T-helper 1 cell treated with Interleukin-12 subunit alpha and Interleukin-12 subunit beta and Interleukin-4 antibody, amounts not matched to agents 30 μg/mL and 1 μg/mL, for 36 hours (primary cell): ENCODE measurements around the gene TSPAN14.
A peak's percentile ranks its signal among the peaks of the same experiment; 100 is the strongest.

Experiments used
- H3K27ac Mint-ChIP-seq: one replicate; pipeline ENCODE4 v1.8.0; 2021; ENCODE audit warnings: mild to moderate bottlenecking, mixed read lengths
- H3K27me3 Mint-ChIP-seq: one replicate; pipeline ENCODE4 v1.8.0; 2021; ENCODE audit warnings: low read depth, mixed read lengths
- H3K36me3 Mint-ChIP-seq: one replicate; pipeline ENCODE4 v1.8.0; 2021; ENCODE audit warnings: low read depth, mixed read lengths
- H3K4me1 Mint-ChIP-seq: one replicate; pipeline ENCODE4 v1.8.0; 2021; ENCODE audit warnings: low read depth, mixed read lengths
- H3K4me3 Mint-ChIP-seq: one replicate; pipeline ENCODE4 v1.8.0; 2021; ENCODE audit warnings: mild to moderate bottlenecking, moderate library complexity, mixed read lengths
- H3K9me3 Mint-ChIP-seq: one replicate; pipeline ENCODE4 v1.8.0; 2021; ENCODE audit warnings: mixed read lengths

The TSPAN14 gene

DNA sequence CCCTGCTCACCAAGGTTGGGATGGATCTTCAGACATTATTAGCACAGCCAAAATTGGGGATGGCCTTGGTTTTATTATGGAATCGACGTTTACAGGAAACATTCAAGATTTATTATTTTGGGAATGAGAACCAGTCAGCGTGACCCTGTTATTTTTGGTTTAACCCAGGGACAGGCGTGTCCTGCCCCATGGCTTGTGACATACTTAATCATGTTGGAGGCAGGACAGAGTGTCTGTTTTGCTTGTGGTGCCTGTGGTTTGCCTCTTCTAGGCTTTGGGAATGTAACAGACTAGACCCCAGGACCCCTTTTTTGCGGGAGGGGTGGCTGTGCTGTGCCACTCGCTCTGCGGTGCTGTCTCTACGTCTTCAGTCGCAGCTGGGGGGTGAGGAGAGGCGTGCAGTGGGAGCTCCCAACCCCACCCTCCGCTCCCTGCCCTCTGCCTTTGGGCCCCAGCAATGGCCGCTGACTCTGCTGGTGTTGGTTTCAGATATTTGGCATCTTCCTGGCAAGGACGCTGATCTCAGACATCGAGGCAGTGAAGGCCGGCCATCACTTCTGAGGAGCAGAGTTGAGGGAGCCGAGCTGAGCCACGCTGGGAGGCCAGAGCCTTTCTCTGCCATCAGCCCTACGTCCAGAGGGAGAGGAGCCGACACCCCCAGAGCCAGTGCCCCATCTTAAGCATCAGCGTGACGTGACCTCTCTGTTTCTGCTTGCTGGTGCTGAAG lies 63.5 kb downstream of the TSPAN14 start:
- H3K9me3 Mint-ChIP-seq, result no peaks in the 10 kb centered on the region
- no peaks in the 10 kb centered on the region for H3K27me3 Mint-ChIP-seq
- peak overlapping the region; percentile 66 for H3K27ac Mint-ChIP-seq
- peaks cover 27% of the 10 kb centered on the region for H3K4me1 Mint-ChIP-seq
- peaks cover 47% of the 10 kb centered on the region for H3K36me3 Mint-ChIP-seq
- no peak overlapping the region for H3K4me3 Mint-ChIP-seq

DNA sequence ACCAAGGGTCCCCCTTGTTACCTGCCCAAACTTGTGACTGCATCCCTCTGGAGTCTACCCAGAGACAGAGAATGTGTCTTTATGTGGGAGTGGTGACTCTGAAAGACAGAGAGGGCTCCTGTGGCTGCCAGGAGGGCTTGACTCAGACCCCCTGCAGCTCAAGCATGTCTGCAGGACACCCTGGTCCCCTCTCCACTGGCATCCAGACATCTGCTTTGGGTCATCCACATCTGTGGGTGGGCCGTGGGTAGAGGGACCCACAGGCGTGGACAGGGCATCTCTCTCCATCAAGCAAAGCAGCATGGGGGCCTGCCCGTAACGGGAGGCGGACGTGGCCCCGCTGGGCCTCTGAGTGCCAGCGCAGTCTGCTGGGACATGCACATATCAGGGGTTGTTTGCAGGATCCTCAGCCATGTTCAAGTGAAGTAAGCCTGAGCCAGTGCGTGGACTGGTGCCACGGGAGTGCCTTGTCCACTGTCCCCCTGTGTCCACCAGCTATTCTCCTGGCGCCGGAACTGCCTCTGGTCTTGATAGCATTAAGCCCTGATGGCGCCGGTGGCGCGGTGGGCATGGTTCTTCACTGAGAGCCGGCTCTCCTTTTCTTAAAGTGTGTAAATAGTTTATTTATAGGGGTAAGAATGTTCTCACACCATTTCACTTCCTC lies 64.2 kb downstream of the TSPAN14 start:
- no peaks in the 10 kb centered on the region for H3K9me3 Mint-ChIP-seq
- no peak overlapping the region for H3K4me3 Mint-ChIP-seq
- H3K27me3 Mint-ChIP-seq, result no peaks in the 10 kb centered on the region
- peak overlapping the region; percentile 61 for H3K27ac Mint-ChIP-seq
- peaks cover 30% of the 10 kb centered on the region for H3K4me1 Mint-ChIP-seq
- H3K36me3 Mint-ChIP-seq, result peaks cover 43% of the 10 kb centered on the region

DNA sequence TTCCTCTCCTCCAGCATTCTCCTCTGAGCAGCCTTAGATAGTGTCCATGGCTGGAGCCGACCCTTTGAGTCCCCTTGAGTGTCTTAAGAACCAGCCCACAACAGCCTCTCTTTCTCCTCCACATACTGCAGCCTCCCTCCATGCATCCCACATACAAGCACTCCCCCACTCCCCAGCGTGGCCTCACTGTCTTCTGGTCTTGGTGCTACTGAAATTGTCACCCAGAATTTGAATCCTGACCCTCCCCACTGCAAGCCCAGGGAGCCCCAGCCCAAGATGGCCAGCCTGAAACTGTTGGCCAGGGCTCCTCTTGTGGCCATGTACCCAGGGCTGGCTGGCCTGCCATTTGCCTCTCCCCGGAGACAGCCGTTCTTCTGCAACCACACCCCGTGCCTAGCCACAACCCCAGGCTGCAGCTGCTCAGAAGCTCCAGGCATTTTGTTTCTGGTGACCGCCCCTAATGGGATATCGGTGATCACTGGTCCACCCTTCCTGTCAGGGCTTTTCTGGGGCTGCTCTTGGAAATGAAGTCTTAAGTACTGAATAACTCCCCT lies 64.8 kb downstream of the TSPAN14 start:
- Mint-ChIP-seq H3K9me3 (no peaks in the 10 kb centered on the region), H3K27ac (peak overlapping the region; percentile 61), H3K27me3 (no peaks in the 10 kb centered on the region), H3K4me3 (no peak overlapping the region), H3K36me3 (peaks cover 38% of the 10 kb centered on the region), H3K4me1 (peaks cover 35% of the 10 kb centered on the region)

GRCh38 chr10:80519936-80520650 lies 66.0 kb downstream of the TSPAN14 start:
- peaks cover 36% of the 10 kb centered on the region for H3K36me3 Mint-ChIP-seq
- peak overlapping the region; percentile 29 for H3K27ac Mint-ChIP-seq
- no peaks in the 10 kb centered on the region for H3K27me3 Mint-ChIP-seq
- no peak overlapping the region for H3K4me3 Mint-ChIP-seq
- no peaks in the 10 kb centered on the region for H3K9me3 Mint-ChIP-seq
- peaks cover 45% of the 10 kb centered on the region for H3K4me1 Mint-ChIP-seq

GRCh38 chr10:80520661-80521470 lies 66.8 kb downstream of the TSPAN14 start:
- Mint-ChIP-seq H3K9me3 (no peaks in the 10 kb centered on the region), H3K4me3 (no peak overlapping the region), H3K27me3 (no peaks in the 10 kb centered on the region), H3K4me1 (peaks cover 49% of the 10 kb centered on the region), H3K27ac (peak overlapping the region; percentile 29), H3K36me3 (peaks cover 38% of the 10 kb centered on the region)

DNA sequence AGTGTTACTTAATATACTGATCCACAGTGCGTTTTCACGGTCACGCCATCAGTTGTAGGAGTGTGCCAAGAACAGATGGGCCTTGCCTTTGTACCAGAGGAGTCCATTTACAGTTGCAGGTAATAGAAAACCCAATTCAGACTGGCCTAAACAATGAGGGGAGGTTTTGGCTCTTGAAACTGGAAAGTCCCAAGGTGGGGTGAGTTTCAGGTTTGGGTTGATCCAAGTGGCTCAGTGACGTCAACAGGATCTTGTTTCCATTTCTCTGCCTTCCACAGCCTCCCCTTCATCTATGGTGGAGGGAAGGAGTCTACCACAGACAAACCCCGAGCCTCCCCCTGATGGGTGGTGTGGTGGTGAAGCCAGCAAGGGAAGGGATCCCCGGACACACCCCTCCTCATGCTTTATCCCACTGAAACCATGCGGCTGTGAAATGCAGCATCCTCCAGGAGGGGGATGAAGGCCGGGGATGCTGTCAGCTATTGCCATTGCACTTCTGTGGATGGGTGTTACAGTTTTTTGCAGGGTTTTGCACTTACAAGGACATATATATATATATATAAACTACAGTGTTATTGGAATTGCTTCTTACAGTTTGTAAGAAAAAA lies 68.8 kb downstream of the TSPAN14 start:
- H3K4me1 Mint-ChIP-seq, result peaks cover 58% of the 10 kb centered on the region
- H3K27ac Mint-ChIP-seq, result peak overlapping the region; percentile 68
- peaks cover 32% of the 10 kb centered on the region for H3K36me3 Mint-ChIP-seq
- H3K9me3 Mint-ChIP-seq, result no peaks in the 10 kb centered on the region
- no peaks in the 10 kb centered on the region for H3K27me3 Mint-ChIP-seq
- H3K4me3 Mint-ChIP-seq, result no peak overlapping the region

- peak overlapping the region; percentile 63 for H3K27ac Mint-ChIP-seq
- no peaks in the 10 kb centered on the region for H3K27me3 Mint-ChIP-seq
- H3K4me1 Mint-ChIP-seq, result peaks cover 59% of the 10 kb centered on the region
- no peak overlapping the region for H3K4me3 Mint-ChIP-seq
- H3K9me3 Mint-ChIP-seq, result no peaks in the 10 kb centered on the region
- H3K36me3 Mint-ChIP-seq, result peaks cover 31% of the 10 kb centered on the region
These were observed 69.7 kb downstream of the TSPAN14 start for GRCh38 chr10:80523773-80524172.

DNA sequence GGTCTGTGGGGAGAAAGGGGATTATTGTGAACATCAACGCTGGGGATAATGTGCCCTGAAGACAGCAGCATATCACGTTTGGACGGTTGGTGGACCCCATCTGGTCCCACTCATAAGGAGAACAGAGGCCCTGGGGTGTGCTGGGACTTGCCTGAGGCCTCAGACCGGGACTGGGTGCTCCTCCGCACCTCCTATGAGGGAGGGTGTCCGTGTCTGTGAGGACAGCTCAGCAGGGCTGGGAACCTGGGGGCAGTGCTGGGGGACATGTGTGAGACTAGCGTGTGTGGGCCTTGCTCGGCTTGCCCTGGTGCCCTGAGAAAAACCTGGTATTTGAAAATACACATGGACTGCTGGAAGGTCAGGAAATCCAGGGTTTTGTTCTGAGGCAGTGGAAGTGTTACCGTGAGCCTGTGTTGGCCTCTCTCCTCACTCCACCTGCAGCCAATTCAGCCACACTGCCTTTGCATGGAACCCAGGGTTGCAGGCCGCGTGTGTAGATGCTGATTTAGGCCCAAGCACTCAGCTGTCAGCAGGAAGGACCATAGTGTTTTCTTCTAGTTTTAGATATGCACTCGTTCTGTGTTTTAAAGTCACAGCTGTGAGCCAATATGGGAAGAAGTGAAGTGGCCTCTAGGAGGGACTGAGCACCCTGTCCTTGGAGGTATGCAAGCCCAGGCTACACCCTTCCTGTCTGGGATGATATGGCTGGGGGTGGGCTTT lies 70.2 kb downstream of the TSPAN14 start:
- Mint-ChIP-seq H3K27me3 (no peaks in the 10 kb centered on the region), H3K4me1 (peaks cover 61% of the 10 kb centered on the region), H3K9me3 (no peaks in the 10 kb centered on the region), H3K27ac (peak overlapping the region; percentile 63), H3K4me3 (no peak overlapping the region), H3K36me3 (peaks cover 28% of the 10 kb centered on the region)

GRCh38 chr10:80526218-80526617 lies 72.1 kb downstream of the TSPAN14 start:
- H3K9me3 Mint-ChIP-seq, result no peaks in the 10 kb centered on the region
- peaks cover 19% of the 10 kb centered on the region for H3K36me3 Mint-ChIP-seq
- H3K27me3 Mint-ChIP-seq, result no peaks in the 10 kb centered on the region
- peak overlapping the region; percentile 84 for H3K27ac Mint-ChIP-seq
- H3K4me1 Mint-ChIP-seq, result peaks cover 70% of the 10 kb centered on the region
- peak overlapping the region; percentile 26 for H3K4me3 Mint-ChIP-seq

GRCh38 chr10:80526742-80527141 lies 72.6 kb downstream of the TSPAN14 start:
- peaks cover 75% of the 10 kb centered on the region for H3K4me1 Mint-ChIP-seq
- H3K4me3 Mint-ChIP-seq, result peak overlapping the region; percentile 26
- H3K27me3 Mint-ChIP-seq, result no peaks in the 10 kb centered on the region
- peak overlapping the region; percentile 84 for H3K27ac Mint-ChIP-seq
- no peaks in the 10 kb centered on the region for H3K9me3 Mint-ChIP-seq
- peaks cover 19% of the 10 kb centered on the region for H3K36me3 Mint-ChIP-seq

DNA sequence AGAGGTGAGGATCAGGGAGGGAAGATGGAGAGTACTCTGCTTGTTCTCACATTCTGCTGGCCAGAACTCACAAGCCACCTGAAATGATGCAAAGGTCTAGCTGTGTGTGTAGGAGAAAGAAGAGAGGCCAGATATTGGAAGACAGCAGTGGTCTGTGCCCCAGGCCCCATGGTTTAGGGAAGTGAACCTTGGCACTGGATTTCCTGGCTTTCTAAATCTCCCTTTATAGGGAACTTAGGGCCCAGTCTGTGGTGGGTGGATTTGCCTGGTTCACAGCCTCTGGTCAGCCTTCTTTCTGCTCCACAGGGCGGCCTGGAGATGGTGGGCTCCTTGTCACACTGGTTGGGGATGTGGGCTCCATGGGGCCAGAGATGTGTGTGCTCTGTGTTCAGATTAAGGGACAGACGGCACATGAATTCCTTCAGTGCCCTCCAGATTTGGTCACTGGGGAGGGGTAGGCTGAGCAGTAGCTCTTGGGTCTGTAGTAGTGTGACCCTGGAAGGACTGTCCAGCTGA lies 74.1 kb downstream of the TSPAN14 start:
- peaks cover 82% of the 10 kb centered on the region for H3K4me1 Mint-ChIP-seq
- H3K27me3 Mint-ChIP-seq, result no peaks in the 10 kb centered on the region
- peak overlapping the region; percentile 7 for H3K4me3 Mint-ChIP-seq
- H3K36me3 Mint-ChIP-seq, result peaks cover 20% of the 10 kb centered on the region
- H3K27ac Mint-ChIP-seq, result peak overlapping the region; percentile 89
- no peaks in the 10 kb centered on the region for H3K9me3 Mint-ChIP-seq

DNA sequence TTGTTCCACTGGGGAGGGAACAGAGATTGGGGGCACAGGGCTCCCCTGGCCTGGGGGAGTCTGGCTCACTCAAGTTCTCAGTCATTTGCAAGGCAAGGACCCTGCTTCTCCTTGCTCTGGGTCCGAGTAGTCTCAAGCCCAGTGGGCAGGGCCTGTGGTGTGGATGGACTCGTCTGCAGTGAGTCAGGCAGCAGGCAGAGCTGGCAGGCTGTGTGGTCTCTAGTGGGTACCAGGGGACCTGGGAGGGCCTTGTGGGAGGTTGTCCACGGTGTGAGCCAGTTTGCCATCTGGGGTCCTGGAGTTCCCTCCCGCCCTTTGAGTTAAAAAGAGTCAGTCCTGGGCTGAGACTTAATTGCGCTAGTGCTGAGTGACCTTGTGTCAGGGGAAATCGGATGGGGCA lies 74.8 kb downstream of the TSPAN14 start:
- no peaks in the 10 kb centered on the region for H3K9me3 Mint-ChIP-seq
- H3K4me1 Mint-ChIP-seq, result peaks cover 78% of the 10 kb centered on the region
- H3K27me3 Mint-ChIP-seq, result no peaks in the 10 kb centered on the region
- peak overlapping the region; percentile 54 for H3K4me3 Mint-ChIP-seq
- peaks cover 20% of the 10 kb centered on the region for H3K36me3 Mint-ChIP-seq
- H3K27ac Mint-ChIP-seq, result peak overlapping the region; percentile 89

DNA sequence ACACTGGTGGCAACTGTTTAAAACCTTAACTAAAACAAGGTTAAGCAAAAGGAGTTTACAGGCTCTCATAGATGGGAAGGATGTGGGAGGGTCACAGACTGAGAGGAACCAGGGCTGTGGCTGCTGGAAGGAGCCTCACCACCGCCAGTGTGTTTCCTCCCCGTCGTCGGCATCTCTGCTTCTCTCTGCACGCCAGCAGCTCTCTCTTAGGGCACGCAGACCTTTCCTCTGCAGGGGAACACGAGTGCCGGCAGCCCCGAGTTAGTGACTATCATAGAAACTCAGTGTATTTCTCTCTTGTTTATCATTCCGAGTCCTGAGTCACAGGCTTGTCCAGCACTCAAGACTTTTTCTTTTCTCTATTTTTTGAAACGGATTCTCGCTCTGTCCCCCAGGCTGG lies 75.5 kb downstream of the TSPAN14 start:
- no peaks in the 10 kb centered on the region for H3K27me3 Mint-ChIP-seq
- H3K9me3 Mint-ChIP-seq, result no peaks in the 10 kb centered on the region
- H3K4me3 Mint-ChIP-seq, result peak overlapping the region; percentile 54
- peaks cover 16% of the 10 kb centered on the region for H3K36me3 Mint-ChIP-seq
- H3K4me1 Mint-ChIP-seq, result peaks cover 71% of the 10 kb centered on the region
- peak overlapping the region; percentile 89 for H3K27ac Mint-ChIP-seq
